ENCODE results near the gene PTK6.

DNA sequence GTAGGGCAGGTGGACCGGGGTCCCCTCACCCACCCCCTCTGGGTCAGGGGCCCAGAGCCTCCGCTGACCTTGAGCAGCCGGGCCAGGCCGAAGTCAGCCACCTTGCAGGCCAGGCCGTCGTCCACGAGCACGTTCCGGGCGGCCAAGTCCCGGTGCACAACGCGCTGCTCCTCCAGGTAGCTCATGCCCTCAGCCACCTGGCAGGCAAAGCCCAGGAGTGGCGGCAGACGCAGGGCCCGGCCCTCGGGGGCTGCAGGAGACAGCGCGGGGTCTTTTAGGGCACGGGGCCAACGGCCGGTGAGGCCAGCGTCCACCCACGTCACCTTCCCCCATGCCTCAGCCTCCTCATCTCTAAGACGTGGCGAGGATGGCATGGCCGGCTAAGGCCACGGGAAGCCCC, 4.2 kb upstream of the PTK6 start:
- TF ChIP-seq, protein P1, sequence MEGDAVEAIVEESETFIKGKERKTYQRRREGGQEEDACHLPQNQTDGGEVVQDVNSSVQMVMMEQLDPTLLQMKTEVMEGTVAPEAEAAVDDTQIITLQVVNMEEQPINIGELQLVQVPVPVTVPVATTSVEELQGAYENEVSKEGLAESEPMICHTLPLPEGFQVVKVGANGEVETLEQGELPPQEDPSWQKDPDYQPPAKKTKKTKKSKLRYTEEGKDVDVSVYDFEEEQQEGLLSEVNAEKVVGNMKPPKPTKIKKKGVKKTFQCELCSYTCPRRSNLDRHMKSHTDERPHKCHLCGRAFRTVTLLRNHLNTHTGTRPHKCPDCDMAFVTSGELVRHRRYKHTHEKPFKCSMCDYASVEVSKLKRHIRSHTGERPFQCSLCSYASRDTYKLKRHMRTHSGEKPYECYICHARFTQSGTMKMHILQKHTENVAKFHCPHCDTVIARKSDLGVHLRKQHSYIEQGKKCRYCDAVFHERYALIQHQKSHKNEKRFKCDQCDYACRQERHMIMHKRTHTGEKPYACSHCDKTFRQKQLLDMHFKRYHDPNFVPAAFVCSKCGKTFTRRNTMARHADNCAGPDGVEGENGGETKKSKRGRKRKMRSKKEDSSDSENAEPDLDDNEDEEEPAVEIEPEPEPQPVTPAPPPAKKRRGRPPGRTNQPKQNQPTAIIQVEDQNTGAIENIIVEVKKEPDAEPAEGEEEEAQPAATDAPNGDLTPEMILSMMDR (IDR thresholded peaks at IDR 0.05) = no peak
- TF ChIP-seq POLR2A (IDR thresholded peaks at IDR 0.05) (no peak), EP300 (IDR thresholded peaks at IDR 0.05) (no peak)
